GM23248 (cell line): ENCODE data around the gene SOX5.

Experiments used
- EZH2 ChIP-seq: fragments of 200-600 bp; sonication (generic); IDR thresholded peaks from 2 replicates; pipeline ENCODE4 v1.6.1; 2018; ENCODE audit warnings: antibody characterized with exemption, mild to moderate bottlenecking; ENCODE audit not compliant: insufficient read depth, poor library complexity, severe bottlenecking
- EZH2phosphoT487 ChIP-seq: fragments of 200-600 bp; sonication (generic); IDR thresholded peaks from 2 replicates; pipeline ENCODE4 v1.6.1; 2018; ENCODE audit warnings: antibody characterized with exemption, moderate library complexity, mild to moderate bottlenecking, low read depth; ENCODE audit not compliant: insufficient read depth

GRCh38 chr12:23757541-23757962 is 191.9 kb downstream of the SOX5 start:
- TF ChIP-seq EZH2 (no peak), EZH2phosphoT487 (no peak)
